Stimulated activated CD4-positive, alpha-beta T cell treated with anti-CD3 and anti-CD28 coated beads, Interleukin-15, amount 100 ng/mL, for 1 hour (primary cell): ENCODE results near the gene KRTAP12-4.
"Not testable (repeated sequence)": the region's sequence is repeated elsewhere in the genome, so short reads cannot be mapped to it uniquely, and the experiment has no call there.

ENCODE experiments used
- DNase-seq, 2 donors: peaks; one replicate each; pipeline ENCODE4 v3.0.0-alpha.2; 2020; ENCODE audit warnings: low read depth in 1 of 2, low spot score in 1 of 2

The KRTAP12-4 gene

DNA sequence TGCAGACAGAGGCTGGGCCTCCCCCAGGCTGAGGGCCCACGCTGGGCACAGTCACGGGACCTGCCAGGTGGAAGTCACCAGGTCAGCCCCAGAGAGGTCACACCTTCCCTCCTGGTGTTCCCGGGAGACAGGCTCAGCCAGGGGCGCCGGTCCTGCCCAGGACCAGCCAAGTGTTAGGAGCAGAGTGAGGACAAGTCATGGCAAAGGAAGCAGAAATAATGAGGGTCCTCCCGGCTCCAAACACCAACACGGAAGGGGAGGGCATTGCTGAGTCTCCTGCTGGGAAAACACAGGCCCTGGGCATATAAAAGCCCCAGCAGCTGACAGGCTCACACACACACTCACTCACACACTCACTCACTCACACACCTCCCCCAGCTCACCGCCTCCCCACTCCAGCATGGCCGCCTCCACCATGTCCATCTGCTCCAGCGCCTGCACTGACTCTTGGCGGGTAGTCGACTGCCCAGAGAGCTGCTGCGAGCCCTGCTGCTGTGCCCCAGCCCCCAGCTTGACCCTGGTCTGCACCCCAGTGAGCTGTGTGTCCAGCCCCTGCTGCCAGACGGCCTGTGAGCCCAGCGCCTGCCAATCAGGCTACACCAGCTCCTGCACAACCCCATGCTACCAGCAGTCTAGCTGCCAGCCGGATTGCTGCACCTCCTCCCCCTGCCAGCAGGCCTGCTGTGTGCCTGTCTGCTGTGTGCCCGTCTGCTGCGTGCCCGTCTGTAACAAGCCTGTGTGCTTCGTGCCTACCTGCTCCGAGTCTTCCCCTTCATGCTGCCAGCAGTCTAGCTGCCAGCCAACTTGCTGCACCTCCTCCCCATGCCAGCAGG lies 17.2 kb downstream of the KRTAP12-4 start, which contains the start of gene KRTAP10-10:
Gene KRTAP10-10 (plus strand): TSS at position 339 of the 833 bp plus-strand sequence. CDS start 62 bp downstream, at position 401.
- DNase-seq: no peak

- DNase-seq: no peak
These were observed 18.0 kb downstream of the KRTAP12-4 start for GRCh38 chr21:44636209-44637017.

DNA sequence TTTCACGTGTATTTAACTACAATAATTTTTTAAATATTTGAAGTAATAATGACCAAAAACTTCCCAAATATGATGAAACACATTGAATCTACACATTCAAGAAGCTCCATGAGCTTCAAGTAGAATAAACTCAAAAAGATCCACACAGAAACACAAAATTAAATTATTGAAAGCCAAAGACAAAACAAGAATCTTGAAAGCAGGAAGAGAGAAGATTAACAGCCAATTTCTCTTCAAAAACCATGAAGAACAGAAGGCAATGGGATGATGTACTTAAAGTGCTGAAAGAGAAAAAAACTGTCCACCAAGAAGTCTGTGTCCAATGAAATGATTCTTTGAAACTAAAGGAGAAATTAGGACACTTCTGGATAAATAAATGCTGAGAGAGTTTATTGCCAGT lies 22.4 kb downstream of the KRTAP12-4 start:
- DNase-seq: no peak

- no peak for DNase-seq
These were observed 24.0 kb downstream of the KRTAP12-4 start for GRCh38 chr21:44630440-44630839.

DNA sequence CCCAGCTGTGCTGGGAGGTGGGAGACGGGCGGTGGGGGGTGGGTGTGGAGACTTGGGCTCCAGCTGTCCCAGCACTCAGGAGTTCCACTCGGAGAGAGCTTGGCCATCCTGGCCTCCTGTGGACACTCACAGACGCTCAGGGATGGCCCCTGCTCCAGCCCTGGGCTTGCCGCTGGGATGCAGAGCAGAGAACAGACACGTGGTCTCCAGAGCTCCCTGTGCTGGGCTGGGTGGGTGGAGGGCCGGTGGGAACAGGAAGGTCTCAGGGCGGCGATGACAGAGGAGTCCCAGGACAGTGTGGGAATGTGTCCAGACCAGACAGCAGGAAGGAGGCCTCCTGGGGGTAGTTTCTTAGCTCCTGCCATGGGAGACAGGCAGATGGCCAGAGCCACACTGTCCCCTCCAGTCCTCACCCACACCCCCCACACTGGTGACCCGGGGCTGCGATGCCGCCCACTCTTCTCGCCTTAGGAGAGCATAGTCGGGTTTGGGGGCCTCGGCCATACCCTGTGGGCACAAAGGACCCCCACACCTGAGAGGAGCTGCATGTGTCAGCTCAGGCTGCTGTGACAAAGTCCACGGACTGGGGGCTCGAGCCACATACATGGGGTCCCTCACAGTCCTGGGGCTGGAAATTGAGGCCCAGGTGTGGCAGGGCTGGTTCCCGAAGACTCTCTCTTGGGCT lies 25.6 kb downstream of the KRTAP12-4 start:
- DNase-seq: no peak

DNA sequence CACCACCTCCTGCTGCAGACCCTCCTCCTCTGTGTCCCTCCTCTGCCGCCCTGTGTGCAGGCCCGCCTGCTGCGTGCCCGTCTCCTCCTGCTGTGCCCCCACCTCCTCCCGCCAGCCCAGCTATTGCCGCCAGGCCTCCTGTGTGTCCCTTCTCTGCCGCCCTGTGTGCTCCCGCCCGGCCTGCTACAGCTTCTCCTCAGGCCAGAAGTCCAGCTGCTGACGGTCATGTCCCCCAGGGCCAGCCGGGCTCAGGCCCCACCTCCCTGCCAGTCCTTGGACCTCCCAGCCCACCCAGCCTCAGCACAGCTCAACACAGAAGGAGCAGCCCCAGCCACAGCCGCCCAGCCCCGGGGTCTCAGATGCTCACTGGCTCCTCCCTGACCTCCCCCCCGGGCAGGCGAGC lies 26.6 kb downstream of the KRTAP12-4 start:
- DNase-seq: not testable (repeated sequence)

GRCh38 chr21:44627181-44627822 lies 27.2 kb downstream of the KRTAP12-4 start:
- DNase-seq: not testable (repeated sequence)

DNA sequence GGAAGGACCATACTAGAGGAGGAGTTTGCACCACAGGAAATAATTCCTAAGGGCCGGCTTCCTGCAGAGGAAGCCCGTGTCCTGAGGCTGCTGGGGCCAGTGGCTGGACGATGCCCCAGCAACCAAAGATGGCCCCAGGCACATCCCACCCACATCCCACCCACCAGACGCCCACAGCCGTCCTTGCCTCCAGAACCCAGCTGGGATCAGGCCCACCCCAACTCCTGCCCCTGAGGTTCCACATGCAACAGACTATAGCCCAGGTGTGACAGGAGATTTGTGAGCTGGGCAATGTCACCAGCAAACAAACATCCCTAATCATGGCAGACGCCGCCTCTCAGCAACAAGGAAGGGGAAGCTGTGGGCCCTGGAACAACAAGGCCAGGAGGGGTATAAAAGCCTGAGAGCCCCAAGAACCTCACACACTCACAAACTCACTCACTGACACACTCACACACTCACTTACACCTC lies 27.8 kb downstream of the KRTAP12-4 start, which contains the start of gene KRTAP10-9:
Gene KRTAP10-9 (plus strand): TSS at position 421 of the 471 bp plus-strand sequence. CDS start 79 bp downstream, outside the sequence.
- no peak for DNase-seq

DNA sequence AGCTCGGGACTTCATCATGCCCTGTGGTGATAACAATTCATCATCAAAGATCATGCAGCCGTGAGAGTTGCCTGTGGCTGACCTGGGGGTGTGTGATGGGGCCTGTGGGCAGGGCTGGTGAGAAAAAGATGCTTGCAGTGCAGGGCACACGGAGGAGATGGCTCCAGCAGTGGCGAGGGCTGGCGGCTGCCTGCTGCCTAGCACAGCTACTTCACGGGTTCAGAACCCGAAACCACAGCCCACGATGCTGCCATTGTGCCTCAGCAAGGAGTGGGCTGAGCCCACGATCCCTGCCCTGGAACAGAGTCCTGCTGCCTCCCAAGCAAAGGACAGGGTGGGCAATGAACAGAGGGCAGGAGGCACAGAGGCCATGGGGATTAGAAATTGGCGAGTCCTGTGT lies 28.2 kb downstream of the KRTAP12-4 start:
- DNase-seq: no peak

DNA sequence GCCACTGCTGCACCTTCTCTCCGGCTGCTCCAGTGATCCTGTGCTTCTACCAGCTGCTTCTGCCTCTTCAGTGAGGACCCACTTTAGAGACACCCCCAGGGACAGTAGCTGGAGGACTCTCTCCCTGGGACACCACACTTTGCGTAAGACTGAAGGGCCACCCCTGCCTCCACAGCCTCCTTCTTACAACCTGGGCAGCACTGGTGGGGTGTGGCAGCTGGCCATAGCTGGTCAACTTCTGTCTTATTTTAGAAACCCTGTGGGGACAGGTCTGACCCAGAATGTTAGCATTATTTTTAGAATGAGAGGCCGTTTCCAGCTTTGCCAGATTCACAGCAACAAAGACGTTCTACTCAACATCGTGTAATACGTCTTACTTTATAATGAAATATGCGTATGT lies 28.7 kb downstream of the KRTAP12-4 start:
- DNase-seq: no peak

- DNase-seq: no peak
These were observed 30.9 kb downstream of the KRTAP12-4 start for GRCh38 chr21:44623575-44623974.

DNA sequence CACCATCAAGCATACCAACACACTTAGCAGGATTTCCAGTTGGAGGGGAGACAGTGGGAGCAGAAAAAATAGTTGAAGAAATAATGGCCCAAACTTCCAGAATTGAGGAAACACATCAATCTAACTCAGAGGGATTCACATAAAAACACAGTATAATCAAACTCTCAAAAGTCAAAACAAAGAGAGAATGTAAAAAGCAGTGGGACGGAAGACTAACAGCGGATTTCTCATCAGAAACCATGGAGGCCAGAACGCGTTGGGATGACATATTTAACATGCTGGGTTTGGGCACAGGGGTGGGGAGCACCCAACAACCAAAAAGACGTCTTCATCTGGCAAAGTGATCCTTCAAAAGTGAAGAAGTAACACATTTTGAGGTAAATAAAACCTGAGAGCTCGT lies 34.6 kb downstream of the KRTAP12-4 start:
- no peak for DNase-seq

DNA sequence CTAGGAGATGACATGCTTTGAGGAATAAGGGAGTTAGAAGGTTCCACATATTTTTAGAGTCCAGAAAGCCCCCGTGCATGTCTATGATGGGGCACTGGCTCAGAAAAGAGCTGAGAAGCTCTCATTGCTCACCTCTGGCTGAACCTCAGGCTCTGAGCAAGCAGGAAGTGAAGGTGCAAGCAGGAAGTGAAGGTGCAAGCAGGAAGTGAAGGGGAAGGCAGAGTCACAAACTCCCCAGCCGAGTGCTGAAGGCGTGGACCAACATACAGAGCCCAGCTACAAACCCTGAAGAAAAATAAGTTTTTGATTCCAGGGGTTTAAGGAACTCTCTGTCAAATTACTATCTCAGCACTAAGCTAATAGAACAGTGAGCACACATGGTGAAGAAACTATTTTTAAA lies 35.5 kb downstream of the KRTAP12-4 start:
- DNase-seq: peak; percentile 26 to 34

- no peak for DNase-seq
These were observed 36.0 kb downstream of the KRTAP12-4 start for GRCh38 chr21:44618504-44618903.

DNA sequence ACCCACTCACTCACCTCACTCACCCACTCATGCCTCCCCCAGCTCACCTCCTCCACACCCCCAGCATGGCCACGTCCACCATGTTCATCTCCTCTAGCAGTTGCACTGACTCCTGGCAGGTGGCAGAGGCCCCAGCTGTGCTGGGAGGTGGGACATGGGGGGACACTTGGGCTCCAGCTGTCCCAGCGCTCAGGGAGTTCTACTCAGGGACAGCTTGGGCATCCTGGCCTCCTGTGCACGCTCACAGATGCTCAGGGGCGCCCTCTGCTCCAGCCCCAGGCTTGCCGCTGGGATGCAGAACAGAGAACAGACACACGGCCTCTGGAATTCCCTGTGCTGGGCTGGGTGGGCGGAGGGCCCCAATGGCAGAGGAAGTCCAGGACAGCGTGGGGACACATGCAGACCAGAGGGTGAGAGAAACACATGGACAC lies 37.4 kb downstream of the KRTAP12-4 start:
- no peak for DNase-seq

DNA sequence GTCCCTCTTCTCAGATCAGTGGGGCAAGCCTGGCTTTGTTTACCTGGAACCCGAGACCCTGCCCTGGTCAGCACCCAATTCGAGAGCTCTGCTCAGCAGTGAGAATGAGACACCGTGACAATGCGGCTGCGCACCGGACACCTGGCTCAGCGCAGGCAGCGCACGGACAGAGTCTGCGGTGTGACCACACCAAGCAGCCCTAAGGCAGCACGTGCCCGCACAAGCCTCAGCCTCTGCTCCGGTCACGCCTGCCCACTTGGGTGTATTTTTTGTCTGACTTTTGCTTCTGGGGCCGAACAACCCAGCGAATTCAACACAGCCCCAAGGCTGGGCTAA lies 37.9 kb downstream of the KRTAP12-4 start:
- DNase-seq: no peak

DNA sequence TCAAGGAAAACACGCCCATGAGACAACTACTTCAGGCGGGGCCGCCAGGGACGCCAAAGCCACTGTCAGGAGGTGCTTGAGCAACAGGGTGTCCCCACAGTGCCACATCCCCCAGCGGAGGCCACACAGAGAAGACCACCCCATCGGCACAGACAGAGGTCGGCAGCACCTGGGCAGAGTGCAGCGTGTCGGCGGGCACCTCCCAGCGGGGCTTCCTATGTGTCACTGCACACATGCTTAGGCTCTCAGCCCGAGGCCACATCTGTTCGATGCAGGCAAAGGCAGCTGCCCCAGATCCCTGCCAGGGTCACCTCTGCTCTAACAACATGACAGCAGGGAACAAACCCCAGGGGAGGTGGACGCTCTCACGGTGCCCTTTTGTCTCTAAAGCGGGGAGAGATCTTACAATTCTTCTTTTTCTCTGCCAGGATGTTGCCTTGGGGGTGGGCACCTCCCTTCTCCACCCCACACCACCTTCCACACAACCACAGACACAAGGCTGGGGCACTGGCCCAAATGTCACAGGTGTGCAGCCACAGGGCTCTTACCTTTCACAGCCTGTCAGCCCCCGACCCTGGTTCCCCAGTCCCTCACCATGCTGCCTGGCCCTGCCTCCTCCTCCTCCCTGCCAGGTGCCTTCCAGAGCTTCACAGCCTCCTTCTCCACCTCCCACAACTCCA lies 38.4 kb downstream of the KRTAP12-4 start:
- no peak for DNase-seq

GRCh38 chr21:44615466-44615865 lies 39.0 kb downstream of the KRTAP12-4 start:
- DNase-seq: no peak

DNA sequence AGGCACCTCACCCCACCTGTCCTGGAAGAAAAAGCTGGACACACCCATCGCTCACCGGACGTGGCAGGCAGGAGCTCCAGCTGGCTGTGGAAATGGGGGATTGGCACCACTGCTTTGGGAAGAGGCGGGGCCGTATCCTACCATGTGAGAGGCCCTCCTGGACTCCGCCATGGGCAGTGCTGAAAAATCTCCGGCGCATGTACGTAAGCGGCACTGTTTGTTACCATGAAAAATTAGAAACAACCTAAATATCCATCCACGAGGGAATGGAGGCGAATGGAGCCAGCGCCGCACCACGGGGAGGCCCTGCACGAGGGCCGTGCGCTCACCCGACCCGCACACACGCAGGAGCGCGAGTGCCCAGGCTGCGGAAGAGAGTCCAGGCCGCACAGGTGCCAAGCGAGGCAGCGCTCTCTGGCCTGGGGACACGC lies 39.5 kb downstream of the KRTAP12-4 start:
- DNase-seq: peak in 1 of 2 donors; percentile 0

- no peak for DNase-seq
These were observed 40.3 kb downstream of the KRTAP12-4 start for GRCh38 chr21:44614161-44614631.
